GM12891 (cell line): Measurements from ENCODE around the gene MGAT5.

Source experiments
- DNase-seq: peaks from one replicate; pipeline ENCODE4 v3.0.0; 2011; ENCODE audit warnings: low spot score; ENCODE audit not compliant: insufficient read length
- FAIRE-seq: peaks from 2 replicates; lab custom pipeline; 2011; peaks lifted over from hg19 to GRCh38; lab: Jason Lieb, UNC
- PAX5 ChIP-seq: IDR thresholded peaks from 2 replicates; pipeline ENCODE4 v1.6.1; 2011; ENCODE audit warnings: low read length, moderate library complexity, mild to moderate bottlenecking; ENCODE audit not compliant: insufficient read depth, severe bottlenecking
- POLR2A ChIP-seq: IDR thresholded peaks from 2 replicates; pipeline ENCODE4 v1.6.1; 2011; ENCODE audit warnings: low read depth, low read length, control low read depth
- POLR2AphosphoS5 ChIP-seq: IDR thresholded peaks from 2 replicates; pipeline ENCODE4 v1.6.1; 2011; ENCODE audit warnings: low read depth, low read length, control low read depth
- POU2F2 ChIP-seq: IDR thresholded peaks from 2 replicates; pipeline ENCODE4 v1.6.1; 2011; ENCODE audit warnings: low read depth, mild to moderate bottlenecking, control low read depth, low read length, moderate library complexity
- SPI1 ChIP-seq: IDR thresholded peaks from 2 replicates; pipeline ENCODE4 v1.6.1; 2011; ENCODE audit warnings: low read depth, low read length, control low read depth
- TAF1 ChIP-seq: IDR thresholded peaks from 2 replicates; pipeline ENCODE4 v1.6.1; 2011; ENCODE audit warnings: low read depth, low read length, control low read depth

The MGAT5 gene

DNA sequence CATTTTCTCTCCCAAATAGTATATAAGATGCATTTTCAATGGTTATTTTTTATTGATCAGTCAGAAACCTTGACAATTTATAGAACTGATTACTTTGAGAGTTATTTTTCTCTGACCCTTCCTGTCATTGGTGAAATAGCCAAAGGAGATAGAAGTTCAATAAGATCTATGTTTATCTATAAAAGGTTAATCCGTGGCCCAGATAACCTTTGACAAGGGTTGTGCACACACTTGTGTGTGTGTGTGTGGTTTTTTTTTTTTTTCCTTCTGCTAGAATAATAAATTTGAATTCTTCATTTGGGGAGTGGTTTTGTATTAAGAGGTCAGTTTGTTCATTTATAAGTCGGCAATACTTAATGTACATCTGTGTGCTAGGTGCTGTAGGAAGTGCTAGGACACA, 160.0 kb downstream of the MGAT5 start:
- DNase-seq (no peak), FAIRE-seq (no peak)
- TF ChIP-seq POLR2A, result no peak
- no peak for TF ChIP-seq TAF1
- TF ChIP-seq POLR2AphosphoS5, result no peak

DNA sequence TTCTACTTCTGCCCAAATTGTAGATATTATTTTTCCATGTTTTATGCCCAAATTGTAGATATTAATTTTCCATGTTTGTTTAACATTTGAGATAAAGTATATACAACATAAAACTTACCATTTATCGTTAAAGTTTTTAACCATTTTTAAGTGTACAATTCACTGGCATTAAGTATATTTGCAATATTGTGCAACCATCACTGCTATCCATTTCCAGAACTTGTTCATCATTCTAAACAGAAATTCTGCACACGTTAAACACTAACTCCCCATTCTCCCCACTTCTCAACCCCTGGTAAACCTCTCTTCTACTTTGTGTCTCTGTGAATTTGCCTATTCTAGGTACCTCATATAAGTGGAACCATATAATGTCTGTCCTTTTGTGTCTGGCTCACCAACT, 162.1 kb downstream of the MGAT5 start:
- DNase-seq, result no peak
- TF ChIP-seq POLR2AphosphoS5 (no peak), POU2F2 (no peak), SPI1 (no peak), POLR2A (no peak), TAF1 (no peak), PAX5 (no peak)
- no peak for FAIRE-seq

DNA sequence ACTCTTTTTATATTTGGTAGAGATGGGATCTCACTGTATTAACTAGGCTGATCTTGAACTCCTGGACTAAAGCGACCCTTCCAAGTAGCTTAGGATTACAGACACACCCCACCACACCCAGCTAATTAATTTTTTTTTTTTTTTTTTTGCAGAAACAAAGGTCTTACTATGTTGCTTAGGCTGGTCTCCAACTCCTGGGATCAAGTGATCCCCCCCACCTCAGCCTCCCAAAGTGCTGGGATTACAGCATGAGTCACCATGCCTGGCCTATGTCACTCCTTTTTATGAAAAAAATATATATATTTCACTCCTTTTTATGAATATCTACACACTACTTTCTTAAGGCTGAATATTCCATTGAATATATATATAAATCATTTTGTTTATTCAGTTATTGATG, 162.8 kb downstream of the MGAT5 start:
- TF ChIP-seq TAF1 (no peak), POLR2AphosphoS5 (no peak), PAX5 (no peak), POLR2A (no peak), POU2F2 (no peak), SPI1 (no peak)
- FAIRE-seq (no peak), DNase-seq (no peak)

DNA sequence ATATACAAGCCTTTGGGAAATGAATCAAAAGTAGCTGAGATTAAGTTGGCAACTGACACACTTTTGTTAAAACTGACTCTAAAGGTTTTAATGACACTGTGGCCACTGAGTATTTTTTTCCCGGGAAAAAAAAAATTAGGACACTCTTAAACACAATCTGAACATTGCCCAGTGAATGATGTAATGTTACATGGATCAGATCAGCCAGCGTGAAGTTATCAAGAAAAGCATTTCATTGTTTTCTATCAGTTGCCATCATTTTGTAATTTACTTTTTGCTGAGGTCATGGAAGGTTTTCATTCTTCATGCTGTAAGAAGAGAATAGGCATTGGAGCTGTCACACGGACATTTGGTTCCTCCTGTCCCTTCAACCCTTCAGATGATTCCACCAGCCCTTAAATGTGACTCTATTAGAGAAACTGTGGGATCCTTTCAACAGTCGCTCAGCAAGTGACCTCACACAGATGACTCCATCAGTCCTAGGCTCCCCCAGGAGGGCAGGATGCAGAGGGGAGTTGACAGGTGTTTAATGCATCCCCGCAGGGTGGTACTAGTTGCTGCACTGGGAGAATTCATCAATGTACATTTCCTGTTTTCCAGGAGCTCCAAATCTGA, 164.2 kb downstream of the MGAT5 start:
- TF ChIP-seq TAF1 (no peak), POLR2A (no peak), POLR2AphosphoS5 (no peak), PAX5 (no peak), POU2F2 (no peak), SPI1 (no peak)
- DNase-seq (no peak), FAIRE-seq (no peak)

DNA sequence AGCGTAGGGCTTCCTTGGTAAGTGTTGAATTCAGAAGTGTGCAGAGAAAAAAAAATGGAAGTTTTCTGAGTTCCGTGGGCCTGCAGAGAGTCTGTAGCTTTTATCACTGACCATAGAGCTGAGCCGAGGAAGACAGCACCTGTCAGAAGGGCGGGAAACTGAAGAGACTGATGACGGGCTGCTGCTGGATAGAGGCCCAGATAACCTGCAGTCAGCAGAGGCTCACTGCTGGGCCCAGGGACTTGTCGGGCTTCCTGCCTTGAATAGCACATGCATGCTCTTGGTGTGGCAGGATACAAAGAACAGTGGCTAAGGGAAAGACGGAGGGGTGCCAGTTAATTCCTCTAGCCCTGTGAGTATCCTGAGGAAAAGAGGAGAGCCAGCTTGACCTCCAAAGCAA, 166.4 kb downstream of the MGAT5 start:
- DNase-seq (no peak), FAIRE-seq (no peak)
- TF ChIP-seq TAF1 (no peak), POU2F2 (no peak), SPI1 (no peak)

DNA sequence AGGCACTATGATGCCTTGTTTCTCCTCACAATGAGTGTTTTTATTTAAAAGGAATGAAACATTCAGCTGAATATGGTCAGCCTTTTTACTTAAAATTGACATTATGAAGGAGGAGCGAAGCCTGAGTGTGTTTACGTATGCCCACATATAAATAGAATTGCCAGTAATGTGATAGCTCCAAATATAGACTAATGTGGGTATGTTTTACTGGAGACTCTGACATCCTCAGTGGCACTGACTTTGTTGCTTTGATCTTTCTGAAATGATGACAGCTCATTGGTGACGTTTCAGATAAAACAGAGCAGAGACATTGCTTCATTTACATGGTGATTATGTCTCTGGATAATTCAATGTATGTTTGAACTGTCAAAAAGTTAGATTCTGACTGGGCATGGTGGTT, 167.0 kb downstream of the MGAT5 start:
- no peak for DNase-seq
- no peak for FAIRE-seq
- TF ChIP-seq POU2F2 (no peak), SPI1 (no peak), POLR2AphosphoS5 (no peak), POLR2A (no peak), PAX5 (no peak), TAF1 (no peak)

DNA sequence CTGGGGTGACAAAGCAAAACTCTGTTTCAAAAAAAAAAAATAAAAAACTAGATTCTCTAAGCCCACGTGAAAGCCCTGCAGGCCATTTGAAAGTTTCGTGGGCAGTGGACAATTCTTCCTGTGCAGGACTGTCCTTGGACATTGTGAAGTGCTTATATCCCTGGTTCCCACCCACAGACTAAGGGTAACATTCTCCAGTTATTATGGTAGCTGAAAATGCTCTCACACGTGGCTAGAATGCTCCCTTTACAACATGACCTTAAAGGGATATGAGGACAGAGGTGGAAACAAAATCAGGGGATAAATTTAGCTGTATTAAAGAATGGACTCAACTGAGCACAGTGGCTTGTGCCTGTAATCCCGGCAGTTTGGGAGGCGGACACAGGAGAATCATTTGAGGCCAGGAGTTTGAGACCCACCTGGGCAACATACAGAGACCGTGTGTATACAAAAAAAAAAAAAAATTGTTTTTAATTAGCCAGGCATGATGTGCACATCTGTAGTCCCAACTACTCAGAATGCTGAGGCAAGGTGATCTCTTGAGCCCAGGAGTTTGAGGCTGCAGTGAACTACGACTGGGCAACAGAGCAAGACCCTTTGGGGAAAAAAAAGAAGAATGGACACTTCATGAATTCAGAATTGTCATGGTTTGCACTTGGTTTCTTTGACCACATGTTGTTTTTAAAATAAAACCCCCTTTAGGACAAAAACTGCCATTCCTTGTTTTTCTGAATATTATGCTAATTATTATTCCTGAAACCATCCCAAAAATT, 167.9 kb downstream of the MGAT5 start:
- no peak for DNase-seq
- TF ChIP-seq SPI1 (no peak), POLR2A (no peak), POU2F2 (no peak), PAX5 (no peak), TAF1 (no peak), POLR2AphosphoS5 (no peak)
- no peak for FAIRE-seq

DNA sequence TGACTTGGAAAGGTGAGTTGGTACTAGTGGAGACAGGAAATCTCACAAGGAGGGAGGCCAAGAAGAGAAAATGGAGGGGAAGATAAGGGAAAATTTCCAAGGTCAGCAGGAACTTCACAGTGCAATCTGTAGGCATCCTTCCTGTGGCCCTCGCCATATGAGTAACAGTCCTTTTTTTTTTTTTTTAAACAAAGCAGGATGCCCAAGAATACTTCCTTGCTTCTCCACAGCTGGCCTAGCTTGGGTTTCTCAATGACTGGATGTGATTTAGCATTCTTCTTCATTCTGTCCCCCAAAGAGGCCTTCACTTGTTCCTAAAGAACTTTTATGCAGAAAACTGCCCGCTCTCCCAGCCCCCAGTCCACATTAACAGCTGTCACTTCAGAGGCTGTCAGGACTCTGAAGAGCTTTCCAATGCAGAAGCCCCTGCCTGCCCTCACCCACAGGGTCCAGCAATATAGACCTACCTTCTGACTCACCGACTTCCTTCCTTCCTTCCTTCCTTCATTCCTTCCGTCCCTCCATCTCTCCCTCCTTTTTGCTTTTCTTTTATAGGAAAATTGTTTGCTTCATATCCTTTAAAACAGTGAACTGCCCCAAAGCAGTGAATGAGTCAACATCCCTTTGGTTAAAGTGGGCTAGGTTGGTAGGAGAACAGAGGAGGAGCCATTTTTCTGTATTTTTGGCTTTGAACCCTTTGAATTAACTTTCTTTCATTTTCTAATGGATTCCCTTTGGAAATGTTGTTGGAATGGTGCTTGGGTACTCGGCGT, 172.0 kb downstream of the MGAT5 start:
- FAIRE-seq, result no peak
- TF ChIP-seq POLR2A (no peak), SPI1 (no peak), PAX5 (no peak), POLR2AphosphoS5 (no peak), TAF1 (no peak), POU2F2 (no peak)
- no peak for DNase-seq

DNA sequence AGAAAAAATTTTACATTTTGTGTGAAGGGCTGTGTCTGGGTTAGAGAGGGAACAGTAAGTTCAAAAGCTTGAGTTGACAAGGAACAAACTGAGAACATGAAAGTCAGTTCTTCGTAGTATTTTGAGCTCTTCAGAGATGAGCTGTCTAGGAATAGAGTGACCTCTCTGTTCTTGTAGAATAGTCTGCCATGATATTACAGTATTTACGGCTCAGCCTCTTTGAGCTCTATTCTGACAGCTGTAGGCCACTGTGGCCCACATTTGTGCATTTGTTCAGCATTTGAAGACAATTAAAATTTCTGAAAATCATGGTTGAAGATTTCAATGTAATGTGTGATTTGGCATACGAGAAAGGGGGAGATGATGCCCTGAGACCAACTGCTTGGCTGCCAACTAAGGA, 172.8 kb downstream of the MGAT5 start:
- DNase-seq (no peak), FAIRE-seq (no peak)
- TF ChIP-seq POLR2A (no peak), POU2F2 (no peak), SPI1 (no peak), POLR2AphosphoS5 (no peak), TAF1 (no peak), PAX5 (no peak)
